GM21717 (cell line): Measurements from ENCODE around the gene GPC5.

Experiments
- ATAC-seq: cut with Tn5 transposase; IDR thresholded peaks from one replicate; pipeline ENCODE4 v1.9.1; 2021; ENCODE audit warnings: mild to moderate bottlenecking, moderate library complexity; ENCODE audit not compliant: unreplicated experiment

GPC5 gene

GRCh38 chr13:91702411-91702810 lies 304.0 kb downstream of the GPC5 start:
- no peak for ATAC-seq

DNA sequence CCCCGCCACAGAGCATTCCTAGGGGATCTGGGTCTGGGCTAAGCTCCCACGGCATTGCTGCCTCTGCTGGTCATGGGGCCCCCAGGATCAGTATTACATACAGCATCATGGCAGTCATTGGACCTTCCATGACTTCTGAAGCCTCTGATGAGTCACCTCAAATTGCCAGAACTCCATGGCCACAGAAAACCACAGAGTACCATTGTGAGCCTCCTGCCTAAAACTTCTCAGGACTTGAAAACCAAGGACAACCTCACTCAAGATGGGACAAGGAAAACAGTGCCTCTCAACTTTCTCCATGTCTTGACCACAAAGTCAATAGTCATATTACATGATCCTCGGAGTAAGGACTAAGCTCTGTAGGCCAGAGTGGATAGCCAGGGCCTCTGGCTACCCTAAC lies 306.0 kb downstream of the GPC5 start:
- ATAC-seq = no peak

GRCh38 chr13:91708558-91708957 lies 310.1 kb downstream of the GPC5 start:
- ATAC-seq = no peak

GRCh38 chr13:91709180-91709579 lies 310.8 kb downstream of the GPC5 start:
- no peak for ATAC-seq

DNA sequence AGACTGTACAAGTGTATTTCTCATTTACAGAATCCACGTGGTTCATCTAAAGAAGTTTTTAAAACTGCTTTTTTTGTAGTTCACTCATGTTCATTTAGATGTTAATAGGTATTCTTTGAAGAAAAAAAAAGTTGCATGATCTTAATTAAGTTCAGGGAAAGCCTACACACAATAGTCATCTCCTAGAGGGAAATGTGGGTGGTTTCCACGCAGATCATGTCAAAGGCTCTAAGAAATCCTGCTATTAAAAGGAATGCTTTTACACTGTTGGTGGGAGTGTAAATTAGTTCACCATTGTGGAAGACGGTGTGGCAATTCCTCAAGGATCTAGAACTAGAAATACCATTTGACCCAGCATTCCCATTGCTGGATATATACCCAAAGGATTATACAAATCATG lies 312.3 kb downstream of the GPC5 start:
- ATAC-seq = no peak

DNA sequence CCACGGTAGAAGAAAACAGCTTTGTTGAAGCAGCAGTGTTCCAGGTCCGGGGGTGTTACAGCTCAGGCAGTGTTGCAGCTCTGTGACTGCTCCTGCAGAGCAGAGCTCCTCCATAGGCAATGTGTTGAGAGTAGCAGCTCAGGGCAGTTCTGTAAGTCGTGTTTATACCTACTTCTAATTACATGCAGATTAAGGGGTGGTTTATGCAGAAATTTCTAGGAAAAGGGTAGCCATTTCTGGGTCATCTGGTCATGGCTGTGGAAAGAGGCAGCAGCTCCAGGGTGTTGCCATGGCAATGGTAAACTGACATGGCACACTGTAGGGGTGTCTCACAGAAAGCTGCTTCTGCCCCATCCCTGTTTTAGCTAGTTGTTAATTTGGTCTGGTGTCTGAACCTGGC lies 316.4 kb downstream of the GPC5 start:
- no peak for ATAC-seq

- ATAC-seq = no peak
Observed at GRCh38 chr13:91716436-91717065, 318.1 kb downstream of the GPC5 start.

- ATAC-seq = no peak
Observed at GRCh38 chr13:91719033-91719432, 320.6 kb downstream of the GPC5 start.

DNA sequence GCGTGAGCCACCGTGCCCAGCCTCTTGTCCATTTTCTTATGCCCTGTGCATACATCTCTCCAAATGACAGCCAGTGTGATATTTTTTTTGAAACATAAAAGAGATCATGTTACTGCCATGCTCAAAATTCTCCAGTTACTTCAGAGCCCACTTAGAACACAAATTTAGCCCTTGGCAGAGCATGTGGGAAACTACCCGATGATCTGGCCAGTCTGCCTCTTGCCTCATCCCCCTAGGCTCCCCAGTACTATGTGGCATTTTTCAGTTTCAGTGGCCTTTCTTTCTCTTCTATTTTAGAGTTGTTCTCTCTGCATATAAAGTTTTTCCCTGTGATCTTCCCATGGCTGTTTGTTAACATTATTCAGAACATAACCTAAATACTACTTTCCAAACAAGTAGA lies 323.0 kb downstream of the GPC5 start:
- ATAC-seq = no peak

DNA sequence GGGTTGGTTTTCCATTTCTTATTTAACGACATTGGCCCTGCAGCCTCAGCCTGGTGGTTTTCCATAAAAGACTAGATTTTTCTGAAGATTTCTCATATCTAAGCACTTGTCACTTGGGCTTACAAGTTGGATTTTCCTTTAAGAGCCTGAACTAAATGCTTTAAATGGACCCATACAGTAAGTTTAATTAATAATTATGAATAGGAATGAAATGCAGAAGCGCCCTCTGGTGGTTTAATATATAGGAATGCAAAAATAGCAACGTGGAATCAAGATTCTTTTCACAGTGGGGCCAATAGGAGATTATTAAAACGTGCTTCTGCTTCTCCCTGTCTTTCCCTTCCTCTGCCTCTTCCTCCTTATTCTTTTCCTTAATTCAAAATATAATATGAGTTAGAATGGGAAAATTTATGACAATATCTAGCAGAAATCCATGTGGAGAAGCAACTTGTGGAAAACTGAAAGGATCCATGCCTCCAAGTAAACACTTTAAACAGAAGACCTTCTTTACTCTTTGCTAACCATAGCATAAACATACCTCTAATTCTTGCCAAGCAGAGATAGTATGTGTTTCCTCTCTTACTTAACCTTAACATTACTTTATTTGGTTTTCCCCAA lies 324.0 kb downstream of the GPC5 start:
- ATAC-seq = no peak

GRCh38 chr13:91724591-91724990 lies 326.2 kb downstream of the GPC5 start:
- no peak for ATAC-seq

DNA sequence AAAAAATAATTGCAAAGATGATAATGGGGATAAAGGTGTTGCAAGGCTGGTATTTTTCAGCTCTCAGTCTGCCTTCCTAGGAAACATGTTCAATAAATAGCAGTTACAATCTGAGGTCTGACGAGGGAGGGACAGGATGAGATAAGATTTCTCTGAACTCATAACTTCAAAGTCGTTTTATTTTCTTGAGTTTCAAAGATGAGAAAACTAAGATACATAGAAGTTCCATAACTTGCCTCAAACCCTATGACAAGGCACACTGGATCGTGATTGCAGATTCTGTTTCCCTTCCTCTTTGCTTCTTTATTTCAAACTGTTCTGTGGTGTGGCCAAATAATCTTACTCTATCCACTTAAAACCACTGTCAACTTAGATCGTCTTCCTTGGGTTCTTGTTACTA lies 327.2 kb downstream of the GPC5 start:
- ATAC-seq = no peak

- no peak for ATAC-seq
Observed at GRCh38 chr13:91726671-91727070, 328.2 kb downstream of the GPC5 start.

- no peak for ATAC-seq
Observed at GRCh38 chr13:91729859-91730258, 331.4 kb downstream of the GPC5 start.

DNA sequence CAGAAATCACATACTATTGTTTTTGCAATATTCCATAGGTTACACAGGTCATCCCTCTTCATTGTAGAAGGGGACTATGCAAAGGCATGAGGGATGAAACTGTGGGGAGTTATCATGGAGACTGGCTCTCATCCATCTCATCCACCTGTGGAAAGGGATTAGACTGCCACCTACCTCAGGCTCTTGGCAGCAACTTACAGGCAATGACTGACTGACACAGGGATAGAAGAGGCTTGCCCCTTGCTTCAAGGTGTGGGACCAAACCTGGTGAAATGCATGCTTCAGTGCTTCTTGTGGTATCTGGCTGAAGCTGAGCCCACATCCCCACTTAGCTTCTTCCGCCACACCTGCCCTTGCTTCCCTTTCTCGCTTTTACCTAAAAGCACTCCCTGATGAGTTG lies 341.3 kb downstream of the GPC5 start:
- ATAC-seq = no peak

DNA sequence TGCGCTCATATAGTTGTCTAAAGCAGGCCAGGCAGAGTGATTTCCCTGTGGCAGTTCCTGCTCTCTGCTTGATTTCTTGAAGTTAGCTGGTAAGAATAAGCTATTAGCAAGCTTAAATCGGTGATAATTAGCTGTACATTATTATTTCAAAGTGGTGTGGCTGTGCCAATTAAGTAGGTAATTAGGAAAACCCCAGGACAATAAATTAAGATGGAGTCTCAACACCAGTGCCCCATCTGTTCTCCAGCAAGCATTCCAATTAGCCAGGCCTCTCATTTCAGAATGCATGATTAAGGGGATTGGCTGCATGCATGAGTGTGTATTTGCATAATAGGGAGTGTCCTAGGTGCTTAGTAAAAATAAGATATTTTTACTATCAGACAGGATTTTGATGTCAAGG lies 342.3 kb downstream of the GPC5 start:
- ATAC-seq = no peak

DNA sequence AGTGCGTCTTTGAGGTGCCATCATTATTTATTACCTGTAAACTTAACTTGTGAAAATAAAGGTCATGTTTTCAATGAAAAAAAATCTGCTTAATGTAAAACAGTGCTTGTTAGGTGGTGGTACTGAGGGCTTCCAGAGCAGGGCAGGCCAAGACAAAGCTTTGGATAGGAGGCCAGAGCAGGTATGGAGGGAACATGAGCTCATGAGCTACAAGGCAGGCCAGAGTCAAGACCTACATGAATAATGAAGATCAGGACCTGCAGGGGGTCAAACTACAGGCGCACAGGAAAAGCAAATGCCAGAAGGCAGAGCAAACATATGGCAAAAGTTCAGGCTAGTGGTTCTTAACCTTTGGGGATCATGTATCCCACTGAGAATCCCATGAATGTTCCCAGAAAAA lies 343.5 kb downstream of the GPC5 start:
- no peak for ATAC-seq

- no peak for ATAC-seq
Observed at GRCh38 chr13:91744284-91744683, 345.9 kb downstream of the GPC5 start.

DNA sequence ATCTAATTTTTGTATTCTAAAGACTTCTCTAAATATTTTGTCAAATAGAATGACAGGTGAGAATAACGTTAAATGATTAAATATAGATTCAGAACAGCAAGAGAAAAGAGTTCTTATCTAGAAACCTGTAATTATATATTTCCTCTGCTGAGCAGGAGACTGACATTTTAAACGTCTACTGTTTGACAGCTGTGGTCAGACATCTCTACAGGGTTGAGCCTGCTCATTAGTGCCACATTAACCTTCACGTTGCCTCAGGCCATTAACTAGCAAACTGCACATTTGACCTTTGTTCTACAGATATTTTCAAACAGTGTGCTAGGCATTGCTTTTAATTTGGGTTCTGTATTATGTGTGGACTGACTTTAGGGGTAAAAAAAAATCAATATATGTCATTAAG lies 347.5 kb downstream of the GPC5 start:
- no peak for ATAC-seq

DNA sequence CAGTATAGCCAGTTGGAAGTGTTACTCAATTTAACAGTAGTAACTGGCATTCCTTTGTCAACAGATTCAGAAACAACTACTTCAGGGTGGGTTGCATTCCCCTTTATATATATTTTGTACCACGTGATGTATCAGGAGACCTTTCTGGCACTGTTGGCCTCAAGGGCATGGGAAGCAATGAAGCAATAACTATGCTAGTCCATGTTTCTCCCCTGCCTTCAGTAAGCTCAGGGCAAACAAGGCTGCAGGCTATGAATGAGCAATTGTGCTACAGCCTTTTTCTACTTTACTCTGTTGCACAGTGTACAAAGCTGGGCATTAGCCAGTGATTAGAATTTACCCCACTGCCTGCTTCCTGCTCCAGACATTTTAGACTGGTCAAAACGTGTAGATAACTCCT lies 348.8 kb downstream of the GPC5 start:
- ATAC-seq = no peak

DNA sequence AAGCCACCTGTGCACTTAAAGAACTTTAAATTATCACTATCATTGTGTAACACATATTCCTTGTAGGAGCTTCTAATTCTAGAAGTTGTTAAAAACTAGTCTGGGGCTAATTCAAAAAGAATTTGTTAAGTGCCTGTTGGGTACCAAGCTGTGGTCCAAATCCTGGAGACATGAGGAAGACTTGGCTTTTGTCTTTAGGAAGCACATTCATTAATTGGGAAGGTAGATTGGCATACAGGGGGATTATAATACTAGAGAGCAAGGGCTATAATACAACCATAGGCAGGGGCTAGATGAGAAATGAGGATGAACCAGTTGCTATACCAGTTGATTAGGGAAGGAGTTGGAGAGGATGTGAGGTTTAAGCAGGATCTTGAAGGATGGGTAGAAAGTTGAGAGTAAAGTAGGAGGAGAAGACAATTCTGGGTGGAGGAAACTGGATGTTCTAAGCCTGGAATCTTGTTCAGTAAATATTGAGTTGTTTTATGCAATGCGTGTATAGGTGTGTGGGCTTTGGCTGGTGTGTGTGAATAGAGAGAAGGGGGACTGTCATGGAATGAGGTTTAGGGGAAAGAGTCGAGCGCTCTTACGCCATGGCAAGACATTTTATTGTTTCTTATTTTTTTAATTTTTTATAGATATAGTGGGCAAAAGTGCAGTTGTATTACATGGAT lies 350.1 kb downstream of the GPC5 start:
- no peak for ATAC-seq

DNA sequence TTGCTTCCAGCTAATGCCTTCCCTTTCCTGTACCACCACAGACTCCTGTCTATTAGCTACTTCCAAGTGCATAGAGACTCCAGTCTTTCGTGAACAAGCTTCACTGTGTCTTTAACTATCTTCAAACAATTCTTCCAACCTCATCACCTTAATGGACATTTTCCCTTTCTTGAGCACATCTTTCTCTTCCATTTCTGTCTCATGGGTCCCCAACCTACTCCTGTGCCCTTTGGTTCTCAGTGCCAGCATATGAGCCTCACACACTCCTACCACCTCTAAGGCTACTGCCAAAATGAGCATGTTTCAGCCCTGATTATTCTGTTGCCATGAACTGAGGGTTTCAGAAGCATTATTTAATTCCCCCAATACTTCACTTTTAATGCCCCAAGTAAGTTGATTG lies 360.3 kb downstream of the GPC5 start:
- ATAC-seq = no peak

DNA sequence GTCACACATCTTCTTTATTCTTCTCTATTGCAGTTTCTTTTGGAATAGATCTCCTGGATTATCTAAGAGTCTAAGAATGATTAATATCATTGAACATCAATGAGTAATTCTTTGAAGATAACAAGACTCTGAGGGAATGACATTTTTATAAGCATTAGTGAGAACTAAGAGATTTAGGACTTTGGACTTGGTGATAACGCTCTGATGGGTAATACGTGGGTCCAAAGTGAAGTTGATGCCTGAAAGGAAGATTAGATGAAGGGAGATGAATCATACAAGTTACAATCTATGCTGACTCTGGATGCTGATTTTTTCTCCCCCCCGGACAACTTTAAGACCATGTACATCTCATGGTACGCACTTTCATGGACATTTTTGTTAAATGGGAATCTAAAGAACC lies 364.5 kb downstream of the GPC5 start:
- ATAC-seq = no peak
